IMR-90 (cell line): Measurements from ENCODE around the gene KHDRBS1. TPM values are rescaled to one million over a fixed set of nuclear protein-coding genes. Genes with fewer than 3 reads are reported as not detected.

Experiments used
- ATAC-seq: fragments of 200-7000 bp; cut with Tn5 transposase; 2 replicates; pipeline ENCODE4 v1.9.1; 2020; ENCODE audit warnings: low read depth, mild to moderate bottlenecking, moderate library complexity
- BruUV-seq: library from RNA; stranded (reverse); fragments of 400-500 nt; replicated peaks from 2 replicates; lab custom pipeline; 2021; lab: Mats Ljungman, UMichigan
- CTCF ChIA-PET: fragments of 300-600 bp; formaldehyde crosslinking; extraction: SDS; loops from one replicate; lab custom pipeline; 2021; ENCODE audit warnings: antibody characterized with exemption; lab: Yijun Ruan, JAX
- POLR2A ChIA-PET: fragments of 300-600 bp; sonication (Branson Sonifier 250); formaldehyde crosslinking; loops from one replicate; lab custom pipeline; 2022; ENCODE audit warnings: antibody characterized with exemption; ENCODE audit not compliant: unreplicated experiment; lab: Charles Lee
- DNase-seq: peaks from one replicate; pipeline ENCODE4 v3.0.0; 2013
- H2AFZ ChIP-seq: replicated peaks from 2 replicates; pipeline ENCODE3; 2013; ENCODE audit warnings: low read length, mild to moderate bottlenecking; ENCODE audit not compliant: poor library complexity
- H2AK5ac ChIP-seq: 2 replicates; pipeline ENCODE4 v1.6.1; 2013; ENCODE audit warnings: low read depth, low read length, inconsistent platforms
- H2AK9ac ChIP-seq: replicated peaks from 2 replicates; pipeline ENCODE3; 2013; ENCODE audit warnings: mild to moderate bottlenecking, low read depth, low read length, moderate library complexity; ENCODE audit not compliant: poor library complexity
- H2BK120ac ChIP-seq: 2 replicates; pipeline ENCODE4 v1.6.1; 2013; ENCODE audit warnings: low read depth, low read length, inconsistent platforms
- H2BK15ac ChIP-seq: 3 replicates; pipeline ENCODE4 v1.6.1; 2013; ENCODE audit warnings: low read depth, low read length, inconsistent platforms
- H2BK20ac ChIP-seq: 2 replicates; pipeline ENCODE4 v1.6.1; 2013; ENCODE audit warnings: low read depth, mild to moderate bottlenecking, inconsistent platforms, low read length, moderate library complexity
- H2BK5ac ChIP-seq: 2 replicates; pipeline ENCODE4 v1.6.1; 2013; ENCODE audit warnings: mild to moderate bottlenecking, low read depth, low read length, inconsistent platforms; ENCODE audit not compliant: poor library complexity, severe bottlenecking
- H3K14ac ChIP-seq: replicated peaks from 2 replicates; pipeline ENCODE4 v1.6.1; 2013; ENCODE audit warnings: low read depth, low read length, inconsistent platforms
- H3K18ac ChIP-seq: 2 replicates; pipeline ENCODE4 v1.6.1; 2013; ENCODE audit warnings: low read depth, low read length, control low read depth
- H3K23ac ChIP-seq: 2 replicates; pipeline ENCODE4 v1.6.1; 2013; ENCODE audit warnings: low read depth, low read length, inconsistent platforms
- H3K27ac ChIP-seq: 2 replicates; pipeline ENCODE4 v1.5.1; 2013; ENCODE audit warnings: mild to moderate bottlenecking, control low read depth, low read length; ENCODE audit not compliant: insufficient read depth
- H3K27me3 ChIP-seq: 2 replicates; pipeline ENCODE4 v1.6.1; 2013; ENCODE audit warnings: low read length; ENCODE audit not compliant: control insufficient read depth, insufficient read depth
- H3K36me3 ChIP-seq: 2 replicates; pipeline ENCODE4 v1.6.1; 2013; ENCODE audit warnings: low read length, mixed read lengths; ENCODE audit not compliant: control insufficient read depth, insufficient read depth
- H3K4ac ChIP-seq: 2 replicates; pipeline ENCODE4 v1.6.1; 2013; ENCODE audit warnings: low read depth, low read length, inconsistent platforms
- H3K4me1 ChIP-seq: 2 replicates; pipeline ENCODE4 v1.6.1; 2013; ENCODE audit warnings: low read length, mixed read lengths; ENCODE audit not compliant: control insufficient read depth, insufficient read depth
- H3K4me2 ChIP-seq: 2 replicates; pipeline ENCODE4 v1.6.1; 2013; ENCODE audit warnings: low read depth, mild to moderate bottlenecking, control low read depth, low read length, moderate library complexity
- H3K4me3 ChIP-seq: 2 replicates; pipeline ENCODE4 v1.5.1; 2013; ENCODE audit warnings: low read depth, mild to moderate bottlenecking, control low read depth, low read length, moderate library complexity; ENCODE audit not compliant: insufficient read depth
- H3K56ac ChIP-seq: 2 replicates; pipeline ENCODE4 v1.6.1; 2013; ENCODE audit warnings: low read length, inconsistent platforms; ENCODE audit not compliant: insufficient read depth; ENCODE audit errors: extremely low read depth
- H3K79me1 ChIP-seq, 2 experiments: 2 replicates each; pipeline ENCODE4 v1.6.1; 2013; ENCODE audit warnings: low read length in 2 of 2, inconsistent platforms in 1 of 2, low read depth in 1 of 2
- H3K9ac ChIP-seq: 2 replicates; pipeline ENCODE4 v1.6.1; 2013; ENCODE audit warnings: low read depth, low read length, control low read depth
- H3K9me1 ChIP-seq: 2 replicates; pipeline ENCODE4 v1.6.1; 2013; ENCODE audit warnings: low read length, inconsistent platforms; ENCODE audit not compliant: insufficient read depth
- H3K9me3 ChIP-seq: 2 replicates; pipeline ENCODE4 v1.6.1; 2013; ENCODE audit warnings: low read length; ENCODE audit not compliant: control insufficient read depth, insufficient read depth
- H4K20me1 ChIP-seq: 2 replicates; pipeline ENCODE4 v1.6.1; 2013; ENCODE audit warnings: low read length, inconsistent platforms; ENCODE audit not compliant: insufficient read depth
- H4K5ac ChIP-seq: 2 replicates; pipeline ENCODE4 v1.6.1; 2013; ENCODE audit warnings: mild to moderate bottlenecking, low read depth, low read length, control low read depth
- H4K8ac ChIP-seq, 2 experiments: 2 replicates each; pipeline ENCODE4 v1.6.1; 2013; ENCODE audit warnings: low read depth in 2 of 2, low read length in 2 of 2, control low read depth in 1 of 2, inconsistent platforms in 1 of 2
- H4K91ac ChIP-seq: 2 replicates; pipeline ENCODE4 v1.6.1; 2013; ENCODE audit warnings: low read depth, low read length, inconsistent platforms; ENCODE audit not compliant: insufficient read depth
- BHLHE40 ChIP-seq: fragments of 150-350 bp; IDR thresholded peaks from 2 replicates; pipeline ENCODE4 v1.6.1; 2016; ENCODE audit warnings: mild to moderate bottlenecking, low read depth, low read length
- CEBPB ChIP-seq: IDR thresholded peaks from 2 replicates; pipeline ENCODE4 v1.6.1; 2012; ENCODE audit warnings: low read depth, low read length, improper control_type of control experiment
- CHD1 ChIP-seq: IDR thresholded peaks from 2 replicates; pipeline ENCODE4 v1.6.1; 2012; ENCODE audit warnings: low read depth, low read length, improper control_type of control experiment
- CTCF ChIP-seq: conservative IDR thresholded peaks from 2 replicates; pipeline ENCODE4 v1.5.1; 2012; ENCODE audit warnings: mild to moderate bottlenecking, low read depth, low read length, improper control_type of control experiment
- ELK1 ChIP-seq: fragments of 150-350 bp; IDR thresholded peaks from 2 replicates; pipeline ENCODE4 v1.6.1; 2016; ENCODE audit warnings: low read depth, mild to moderate bottlenecking, low read length, moderate library complexity, borderline replicate concordance
- MAFK ChIP-seq: IDR thresholded peaks from 2 replicates; pipeline ENCODE4 v1.6.1; 2012; ENCODE audit warnings: low read depth, low read length, improper control_type of control experiment
- MAZ ChIP-seq: IDR thresholded peaks from 2 replicates; pipeline ENCODE4 v1.6.1; 2012; ENCODE audit warnings: low read depth, mild to moderate bottlenecking, low read length, improper control_type of control experiment, moderate library complexity, borderline replicate concordance
- MXI1 ChIP-seq: IDR thresholded peaks from 2 replicates; pipeline ENCODE4 v1.6.1; 2012; ENCODE audit warnings: low read depth, mild to moderate bottlenecking, low read length, moderate library complexity, borderline replicate concordance
- NFE2L2 ChIP-seq: fragments of 150-350 bp; IDR thresholded peaks from 2 replicates; pipeline ENCODE4 v1.6.1; 2016; ENCODE audit warnings: low read depth, mild to moderate bottlenecking, low read length
- POLR2A ChIP-seq: IDR thresholded peaks from 2 replicates; pipeline ENCODE4 v1.6.1; 2012; ENCODE audit warnings: mild to moderate bottlenecking, low read depth, low read length
- RAD21 ChIP-seq: IDR thresholded peaks from 2 replicates; pipeline ENCODE4 v1.6.1; 2012; ENCODE audit warnings: low read length, improper control_type of control experiment
- RCOR1 ChIP-seq: IDR thresholded peaks from 2 replicates; pipeline ENCODE4 v1.6.1; 2012; ENCODE audit warnings: mild to moderate bottlenecking, low read length, improper control_type of control experiment; ENCODE audit not compliant: insufficient replicate concordance
- RFX5 ChIP-seq: IDR thresholded peaks from 2 replicates; pipeline ENCODE4 v1.8.0; 2012; ENCODE audit warnings: low read depth, mild to moderate bottlenecking, low read length, moderate library complexity
- SMC3 ChIP-seq: fragments of 150-350 bp; IDR thresholded peaks from 2 replicates; pipeline ENCODE4 v1.6.1; 2016; ENCODE audit warnings: low read depth, mild to moderate bottlenecking, antibody characterized with exemption, low read length, moderate library complexity
- USF2 ChIP-seq: fragments of 150-350 bp; IDR thresholded peaks from 2 replicates; pipeline ENCODE4 v1.6.1; 2017; ENCODE audit warnings: mild to moderate bottlenecking, antibody characterized with exemption, low read length, low read depth
- WGBS, 2 experiments: methylation state at CpG; one replicate each; pipeline versions ENCODE4 v1.1.5 to v1.1.7; 2013; ENCODE audit warnings: missing lambda C conversion rate in 2 of 2; ENCODE audit not compliant: insufficient read length in 1 of 2; ENCODE audit errors: extremely low coverage in 2 of 2; 5-methylcytosine and 5-hydroxymethylcytosine counted together
- dilution Hi-C: fragments of 300-500 bp; cut with HindIII; formaldehyde crosslinking; loops from one replicate; pipeline ENCODE4 v1.14.3; 2018; ENCODE audit warnings: low sequenced_read_pairs; ENCODE audit not compliant: unreplicated experiment
- in situ Hi-C: fragments of 300-500 bp; cut with MboI; formaldehyde crosslinking; loops from 3 replicates; pipeline ENCODE4 v1.14.3; 2019; ENCODE audit warnings: low sequenced_read_pairs, inconsistent platforms, mixed read lengths
- intact Hi-C: fragments of 100-400 bp; cut with micrococcal nuclease; formaldehyde crosslinking; loops from 2 replicates; pipeline ENCODE4 v1.10.0; 2022
- polyA plus RNA-seq, 3 experiments: library from polyadenylated mRNA; depleted of rRNA; stranded (reverse); fragments of >200 nt; gene quantifications; 2 replicates each; pipeline ENCODE4 v1.2.3, GENCODE V29; 2012; ENCODE audit warnings: low replicate concordance in 1 of 3
- total RNA-seq: library from RNA; depleted of rRNA; stranded (reverse); fragments of >200 nt; gene quantifications from 2 replicates; pipeline ENCODE4 v1.2.3, GENCODE V29; 2012

The KHDRBS1 gene
- total and polyA plus RNA-seq, 2 of the 4 experiments (the other 2 are of a cell fraction) = 33.7 to 67.6 TPM

GRCh38 chr1:32001863-32002262 is 11.8 kb upstream of the KHDRBS1 start:
- 100% methylated on average over 1 of the region's 5 CpGs; no CpG with 5 or more reads in 1 of the 2 experiments for WGBS, 2 experiments
- Histone ChIP-seq H4K91ac (no peak overlapping the region), H3K79me1 (no peaks in the 10 kb centered on the region), H3K14ac (no peak overlapping the region), H3K9me3 (no peaks in the 10 kb centered on the region), H2AK5ac (no peak overlapping the region), H3K23ac (no peak overlapping the region), H4K5ac (no peak overlapping the region), H4K20me1 (no peaks in the 10 kb centered on the region), H3K27me3 (no peaks in the 10 kb centered on the region), H3K36me3 (no peaks in the 10 kb centered on the region), H2BK120ac (no peak overlapping the region), H3K4me3 (no peak overlapping the region), H3K9me1 (no peaks in the 10 kb centered on the region), H3K27ac (no peak overlapping the region), H3K4ac (no peak overlapping the region), H3K4me1 (no peaks in the 10 kb centered on the region; the same call in 1 of the 2 replicates), H3K4me2 (no peak overlapping the region), H2AFZ (no peak overlapping the region), H2BK20ac (no peak overlapping the region), H3K56ac (no peak overlapping the region), H3K9ac (no peak overlapping the region), H2BK5ac (no peak overlapping the region), H2AK9ac (no peak overlapping the region), H2BK15ac (no peak overlapping the region), H4K8ac (no peak overlapping the region), H3K18ac (no peak overlapping the region)
- CTCF ChIA-PET = no interaction called here
- ATAC-seq (no peak), DNase-seq (no peak)
- POLR2A ChIA-PET = no interaction called here
- intact Hi-C loops (no loop called here), dilution Hi-C loops (no loop called here), in situ Hi-C loops (no loop called here)
- no TSS peak for BruUV-seq
- TF ChIP-seq RAD21 (no peak), ELK1 (no peak), CTCF (no peak), BHLHE40 (no peak), MAFK (no peak), NFE2L2 (no peak), MXI1 (no peak), MAZ (no peak), RFX5 (no peak), CHD1 (no peak), CEBPB (no peak), SMC3 (no peak), RCOR1 (no peak), POLR2A (no peak), USF2 (no peak)
